Mucosa of rectum (tissue), 2 donors: ENCODE data around the gene IDUA.
"Not testable (repeated sequence)": the region's sequence is repeated elsewhere in the genome, so short reads cannot be mapped to it uniquely, and the experiment has no call there.

ENCODE experiments used
- H3K27ac ChIP-seq, 2 donors: one replicate each; pipeline ENCODE4 v1.7.0; 2013; ENCODE audit warnings: inconsistent platforms in 2 of 2, low read depth in 2 of 2, low read length in 2 of 2
- H3K27me3 ChIP-seq, 2 donors: one replicate each; pipeline ENCODE4 v1.7.0; 2013; ENCODE audit warnings: low read length in 2 of 2; ENCODE audit not compliant: control insufficient read depth in 2 of 2, insufficient read depth in 2 of 2
- H3K36me3 ChIP-seq, 2 donors: one replicate each; pipeline ENCODE4 v1.7.0; 2013; ENCODE audit warnings: low read length in 2 of 2; ENCODE audit not compliant: control insufficient read depth in 2 of 2, insufficient read depth in 2 of 2
- H3K4me1 ChIP-seq, 2 donors: one replicate each; pipeline ENCODE4 v1.7.0; 2013; ENCODE audit warnings: low read length in 2 of 2, mild to moderate bottlenecking in 1 of 2; ENCODE audit not compliant: control insufficient read depth in 2 of 2, insufficient read depth in 2 of 2
- H3K4me3 ChIP-seq, 2 donors: one replicate each; pipeline ENCODE4 v1.7.0; 2013; ENCODE audit warnings: low read length in 2 of 2
- H3K9ac ChIP-seq, 2 donors: one replicate each; pipeline ENCODE4 v1.7.0; 2013; ENCODE audit warnings: low read length in 2 of 2, low read depth in 1 of 2, mild to moderate bottlenecking in 1 of 2
- H3K9me3 ChIP-seq, 2 donors: one replicate each; pipeline ENCODE4 v1.7.0; 2013; ENCODE audit warnings: low read length in 2 of 2; ENCODE audit not compliant: control insufficient read depth in 2 of 2
- donor health status: healthy.
- donor health status: Normal muscosa, but diverticular disease.

Gene IDUA

DNA sequence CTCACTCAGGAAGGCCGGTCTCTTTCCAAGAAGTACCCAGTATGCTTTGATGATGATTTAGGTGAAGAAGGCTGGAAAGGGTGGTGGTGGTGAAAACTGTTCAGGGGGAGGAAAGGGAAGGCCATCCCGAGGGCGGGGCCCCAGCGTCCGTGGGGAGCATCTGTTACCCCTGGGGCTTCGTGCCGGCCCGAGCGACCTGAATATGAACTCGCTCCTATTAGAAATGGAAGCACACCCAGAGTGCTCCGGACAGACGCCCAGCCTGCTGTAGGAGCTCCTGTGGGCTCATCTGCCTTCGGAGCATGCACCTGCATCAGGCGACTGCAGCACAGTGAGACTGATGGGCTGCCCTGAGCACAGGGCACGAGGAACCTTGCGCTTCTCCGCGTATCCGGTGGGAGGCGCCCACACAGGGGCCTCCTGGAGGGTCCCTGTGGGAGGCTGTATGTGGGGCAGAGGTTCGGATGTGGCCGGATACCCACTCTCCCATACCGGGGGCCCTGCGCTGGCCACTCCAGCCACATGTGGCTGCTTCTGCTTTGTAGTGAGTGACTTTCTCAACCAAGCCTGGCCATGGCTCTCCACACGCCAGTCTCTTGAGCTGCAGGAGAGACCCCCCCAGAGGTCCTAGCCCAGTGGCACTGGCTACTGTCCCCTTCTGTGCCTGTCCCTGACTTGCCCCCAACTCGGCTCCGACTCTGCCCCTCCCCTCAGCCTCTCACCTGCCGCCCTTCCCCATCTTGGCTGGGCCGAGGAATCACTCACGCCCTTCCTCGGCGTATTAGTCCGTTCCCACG is 61.3 kb downstream of the IDUA start:
- peaks cover 11 to 33% of the 10 kb centered on the region in 2 donors for H3K27me3 ChIP-seq
- no peaks in the 10 kb centered on the region for H3K9me3 ChIP-seq
- no peaks in the 10 kb centered on the region for H3K36me3 ChIP-seq
- peaks cover 13 to 29% of the 10 kb centered on the region in 2 donors for H3K4me1 ChIP-seq
- no peak overlapping the region for H3K27ac ChIP-seq
- peak overlapping the region in 1 of 2 donors; percentile 26 for H3K4me3 ChIP-seq
- H3K9ac ChIP-seq: no peak overlapping the region

DNA sequence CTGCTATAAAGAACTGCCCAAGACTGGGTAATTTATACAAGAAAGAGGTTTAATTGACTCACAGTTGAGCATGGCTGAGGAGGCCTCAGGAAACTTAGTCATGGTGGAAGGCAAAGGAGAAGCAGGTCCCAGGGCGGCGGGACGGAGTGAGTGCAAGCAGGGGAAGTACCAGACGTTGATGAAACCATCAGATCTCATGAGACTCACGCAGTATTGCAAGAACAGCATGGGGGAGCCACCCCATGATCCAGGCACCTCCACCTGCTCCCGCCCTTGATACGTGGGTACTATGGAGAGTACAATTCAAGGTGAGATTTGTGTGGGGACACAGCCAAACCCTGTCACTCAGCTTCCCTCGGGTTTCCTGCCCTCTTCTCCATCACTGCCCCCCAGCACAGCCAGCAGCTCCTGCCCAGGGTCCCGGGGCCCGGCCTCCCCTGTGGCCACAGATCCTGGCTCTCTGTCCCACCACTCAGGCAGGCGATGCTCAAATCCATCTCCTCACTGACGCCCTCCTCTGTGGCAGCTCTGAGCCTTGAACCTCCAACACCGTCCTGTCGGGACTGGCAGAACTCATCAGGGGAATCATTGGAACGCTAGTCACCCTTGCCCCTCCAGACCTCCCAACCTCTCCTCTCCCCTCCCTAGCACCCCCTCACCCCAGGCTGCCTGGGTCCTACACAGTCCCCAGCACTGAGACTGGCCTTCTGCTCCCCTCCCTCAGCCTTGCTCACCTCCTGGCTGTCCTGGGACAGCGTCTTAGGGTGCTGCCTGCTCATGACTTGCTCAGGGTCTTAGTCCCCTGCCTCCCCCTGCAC is 62.1 kb downstream of the IDUA start:
- Histone ChIP-seq H3K27me3 (peaks cover 13 to 26% of the 10 kb centered on the region in 2 donors), H3K4me3 (no peak overlapping the region), H3K9ac (no peak overlapping the region), H3K36me3 (no peaks in the 10 kb centered on the region), H3K27ac (no peak overlapping the region), H3K9me3 (no peaks in the 10 kb centered on the region), H3K4me1 (peaks cover 11 to 29% of the 10 kb centered on the region in 2 donors)

DNA sequence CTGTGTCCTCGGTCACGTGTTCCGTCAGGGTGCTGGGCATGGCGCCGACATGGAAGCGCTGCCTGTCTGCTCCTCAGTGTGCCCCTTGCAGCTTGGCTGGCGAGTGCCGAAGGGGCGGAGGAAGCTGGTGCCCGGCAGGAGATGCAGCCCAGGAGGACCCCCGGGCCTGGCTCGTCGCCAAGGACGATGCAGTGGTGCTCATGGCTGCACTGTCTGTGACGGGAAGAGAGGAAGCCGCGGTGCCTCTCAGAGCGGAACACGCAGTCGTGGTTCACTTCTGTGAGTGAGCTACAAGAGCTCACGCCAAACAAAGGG is 62.7 kb downstream of the IDUA start:
- no peaks in the 10 kb centered on the region for H3K36me3 ChIP-seq
- no peak overlapping the region for H3K9ac ChIP-seq
- no peak overlapping the region for H3K4me3 ChIP-seq
- no peak overlapping the region for H3K27ac ChIP-seq
- H3K9me3 ChIP-seq: no peaks in the 10 kb centered on the region
- peaks cover 11 to 25% of the 10 kb centered on the region in 2 donors for H3K4me1 ChIP-seq
- peaks cover 13 to 20% of the 10 kb centered on the region in 2 donors for H3K27me3 ChIP-seq

DNA sequence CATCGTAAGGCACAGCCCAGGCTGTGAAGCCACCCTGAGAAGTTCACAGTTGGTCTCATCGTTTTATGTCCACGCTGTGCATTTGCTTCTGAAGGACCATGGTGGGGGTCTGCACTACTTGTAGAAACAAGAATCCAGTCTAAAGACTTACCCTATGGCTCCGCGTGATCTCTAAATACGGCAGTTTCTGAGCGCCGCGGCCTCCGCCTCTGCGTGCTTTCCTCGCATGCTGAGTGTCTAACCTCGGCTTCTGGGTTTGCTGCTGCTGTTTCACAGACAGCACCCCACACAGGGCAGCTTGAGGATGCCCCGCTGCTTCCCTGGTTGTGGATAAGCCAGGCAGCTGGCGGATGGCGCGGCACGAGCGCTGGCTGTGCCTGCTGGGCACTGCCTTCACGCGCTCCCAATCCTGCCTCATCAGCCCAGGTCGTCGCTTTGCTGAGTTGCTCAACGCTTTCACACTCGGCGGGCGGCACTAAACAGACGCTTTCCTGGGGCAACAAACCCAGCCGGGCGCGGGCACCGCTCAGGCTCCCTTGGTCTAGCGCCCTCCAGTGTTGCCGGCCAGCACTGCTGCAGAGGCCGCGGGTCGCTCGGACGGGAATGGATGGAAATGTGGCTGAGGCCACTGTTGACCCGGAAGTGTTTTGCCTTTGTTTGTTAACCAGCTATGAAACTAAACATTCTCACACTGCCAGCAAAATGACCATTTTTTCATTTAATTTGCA is 63.8 kb downstream of the IDUA start:
- Histone ChIP-seq H3K27me3 (peaks cover 8 to 14% of the 10 kb centered on the region in 2 donors), H3K4me3 (no peak overlapping the region), H3K4me1 (peaks cover 14 to 19% of the 10 kb centered on the region in 2 donors), H3K9me3 (no peaks in the 10 kb centered on the region), H3K9ac (no peak overlapping the region), H3K27ac (no peak overlapping the region), H3K36me3 (no peaks in the 10 kb centered on the region)

DNA sequence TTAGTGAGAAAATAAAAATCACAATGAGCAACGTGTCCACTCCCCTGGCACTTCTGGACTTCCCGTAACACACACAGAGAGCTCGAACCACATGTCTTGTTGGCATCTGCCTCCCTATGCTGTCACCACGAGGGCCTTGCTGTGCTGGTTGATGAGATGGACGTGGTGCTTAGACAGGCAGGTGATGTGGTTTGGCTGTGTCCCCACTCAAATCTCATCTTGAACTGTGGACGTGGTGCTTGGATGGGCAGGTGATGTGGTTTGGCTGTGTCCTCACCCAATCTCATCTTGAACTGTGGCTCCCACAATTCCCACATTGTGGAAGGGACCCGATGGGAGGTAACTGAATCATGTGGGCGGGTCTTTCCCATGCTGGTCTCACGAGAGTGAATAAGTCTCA is 64.6 kb downstream of the IDUA start:
- Histone ChIP-seq H3K36me3 (no peaks in the 10 kb centered on the region), H3K9ac (no peak overlapping the region), H3K4me3 (no peak overlapping the region), H3K27me3 (peaks cover 13 to 20% of the 10 kb centered on the region in 2 donors), H3K9me3 (no peaks in the 10 kb centered on the region), H3K27ac (no peak overlapping the region), H3K4me1 (peaks cover 17 to 18% of the 10 kb centered on the region in 2 donors)

DNA sequence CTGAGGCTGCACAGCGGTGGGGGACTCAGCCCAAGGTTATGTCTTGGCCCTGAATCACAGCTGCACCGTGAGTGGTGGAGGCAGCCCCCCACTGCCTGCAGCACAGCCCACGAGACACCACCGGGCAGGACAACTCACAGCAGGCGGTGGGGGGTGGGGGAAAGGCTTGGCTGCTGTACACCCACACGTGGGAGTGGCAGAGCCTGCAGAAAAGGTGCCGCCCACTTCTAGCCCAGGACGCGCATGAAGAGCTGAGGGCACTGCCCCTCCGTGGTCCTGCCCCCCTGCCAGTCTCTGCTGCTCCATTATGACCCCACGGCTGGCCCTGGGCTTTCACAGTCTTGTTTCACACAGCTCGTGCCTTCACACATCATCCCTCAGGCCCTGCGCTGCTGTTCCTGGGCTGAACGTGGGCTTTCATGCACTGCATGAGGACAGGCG is 65.4 kb downstream of the IDUA start:
- Histone ChIP-seq H3K9ac (no peak overlapping the region), H3K4me1 (peaks cover 12 to 15% of the 10 kb centered on the region in 2 donors), H3K27ac (no peak overlapping the region), H3K4me3 (no peak overlapping the region), H3K27me3 (peaks cover 15 to 28% of the 10 kb centered on the region in 2 donors), H3K36me3 (no peaks in the 10 kb centered on the region), H3K9me3 (no peaks in the 10 kb centered on the region)

DNA sequence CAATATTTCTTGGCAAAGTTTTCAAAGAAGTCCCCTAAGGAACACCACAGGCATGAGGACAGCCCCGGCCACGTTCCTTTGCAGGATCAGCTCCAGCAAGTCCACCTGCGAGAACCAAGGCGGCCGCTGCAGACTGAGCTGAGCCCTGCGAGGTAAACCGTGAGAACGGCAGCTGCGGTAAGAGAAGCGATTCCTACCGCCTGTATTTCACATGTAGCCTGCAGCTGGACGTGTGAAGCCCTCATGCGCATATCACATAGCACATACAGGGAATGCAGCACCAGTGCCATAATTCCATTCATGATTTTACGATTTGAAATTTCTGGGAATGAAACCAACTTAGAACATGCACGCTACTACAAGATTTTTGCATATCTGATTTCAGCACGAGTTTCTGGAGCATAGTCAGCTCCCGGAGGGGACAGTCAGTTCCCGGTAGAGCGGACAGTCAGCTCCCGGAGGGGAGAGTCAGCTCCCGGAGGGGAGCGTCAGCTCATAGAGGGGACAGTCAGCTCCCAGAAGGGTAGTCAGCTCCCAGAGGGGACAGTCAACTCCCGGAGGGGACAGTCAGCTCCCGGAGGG is 66.3 kb downstream of the IDUA start:
- H3K4me1 ChIP-seq: peaks cover 7 to 11% of the 10 kb centered on the region in 2 donors
- H3K27ac ChIP-seq: no peak overlapping the region
- no peaks in the 10 kb centered on the region for H3K36me3 ChIP-seq
- no peaks in the 10 kb centered on the region for H3K9me3 ChIP-seq
- H3K9ac ChIP-seq: no peak overlapping the region
- peaks cover 15 to 28% of the 10 kb centered on the region in 2 donors for H3K27me3 ChIP-seq
- H3K4me3 ChIP-seq: no peak overlapping the region

DNA sequence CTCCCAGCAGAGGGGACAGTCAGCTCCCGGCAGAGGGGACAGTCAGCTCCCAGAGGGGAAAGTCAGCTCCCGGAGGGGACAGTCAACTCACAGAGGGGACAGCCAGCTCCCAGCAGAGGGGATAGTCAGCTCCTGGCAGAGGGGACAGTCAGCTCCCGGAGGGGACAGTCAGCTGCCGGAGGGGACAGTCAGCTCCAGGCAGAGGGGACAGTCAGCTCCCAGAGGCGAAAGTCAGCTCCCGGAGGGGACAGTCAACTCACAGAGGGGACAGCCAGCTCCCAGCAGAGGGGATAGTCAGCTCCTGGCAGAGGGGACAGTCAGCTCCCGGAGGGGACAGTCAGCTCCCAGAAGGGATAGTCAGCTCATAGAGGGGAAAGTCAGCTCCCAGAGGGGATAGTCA is 67.0 kb downstream of the IDUA start:
- not testable (repeated sequence) for H3K36me3 ChIP-seq, H3K9me3 ChIP-seq, H3K9ac ChIP-seq, H3K27ac ChIP-seq, H3K4me3 ChIP-seq
- Histone ChIP-seq H3K4me1 (peaks cover 7 to 16% of the 10 kb centered on the region in 2 donors), H3K27me3 (peaks cover 15 to 32% of the 10 kb centered on the region in 2 donors)
